GM23338 (cell line): ENCODE data around the gene CLGN.

Source experiments
- CREB1 ChIP-seq: fragments of 250-450 bp; sonication (Bioruptor Pico); IDR thresholded peaks from 2 replicates; pipeline ENCODE4 v1.5.0; 2020; ENCODE audit warnings: low read depth, mild to moderate bottlenecking, moderate library complexity
- CTCF ChIP-seq, 2 experiments: fragments of 200-600 bp in 1 of 2; sonication (generic) in 1 of 2; conservative IDR thresholded peaks; 2 replicates each; pipeline versions ENCODE4 v1.5.1 to v1.6.1; 2016 to 2017; ENCODE audit warnings: antibody characterized with exemption in 2 of 2, low read depth in 2 of 2, mild to moderate bottlenecking in 2 of 2, moderate library complexity in 1 of 2
- ETS1 ChIP-seq: IDR thresholded peaks from 2 replicates; pipeline ENCODE4 v1.6.1; 2016; ENCODE audit warnings: antibody characterized with exemption
- EZH2 ChIP-seq: fragments of 200-600 bp; sonication (generic); IDR thresholded peaks from one replicate; pipeline ENCODE4 v1.8.0; 2017; ENCODE audit warnings: antibody characterized with exemption, mild to moderate bottlenecking, low read depth; ENCODE audit not compliant: unreplicated experiment
- EZH2phosphoT487 ChIP-seq: fragments of 200-600 bp; sonication (generic); IDR thresholded peaks from one replicate; pipeline ENCODE4 v1.8.1; 2018; ENCODE audit warnings: antibody characterized with exemption; ENCODE audit not compliant: unreplicated experiment
- POLR2AphosphoS5 ChIP-seq: IDR thresholded peaks from 2 replicates; pipeline ENCODE4 v1.6.1; 2016; ENCODE audit warnings: antibody characterized with exemption, low read depth
- STAT1 ChIP-seq: IDR thresholded peaks from one replicate; pipeline ENCODE4 v1.6.1; 2016; ENCODE audit warnings: antibody characterized with exemption; ENCODE audit not compliant: unreplicated experiment
- TF ChIP-seq, protein P1 (sequence below): fragments of 250-450 bp; sonication (Bioruptor Pico); IDR thresholded peaks from 2 replicates; pipeline ENCODE4 v1.5.0; 2020; ENCODE audit warnings: mild to moderate bottlenecking, moderate library complexity
- TF ChIP-seq, protein P2 (sequence below): IDR thresholded peaks from one replicate; pipeline ENCODE4 v1.6.1; 2018; ENCODE audit warnings: antibody characterized with exemption; ENCODE audit not compliant: unreplicated experiment

GRCh38 chr4:140382732-140383131, 44.7 kb downstream of the CLGN start:
- no peak for TF ChIP-seq POLR2AphosphoS5
- TF ChIP-seq EZH2, result no peak
- no peak for TF ChIP-seq STAT1
- TF ChIP-seq CTCF (conservative IDR thresholded peaks at IDR 0.05; ENCODE audit: low read depth in 2 of 2), result no peak
- TF ChIP-seq, protein P1, sequence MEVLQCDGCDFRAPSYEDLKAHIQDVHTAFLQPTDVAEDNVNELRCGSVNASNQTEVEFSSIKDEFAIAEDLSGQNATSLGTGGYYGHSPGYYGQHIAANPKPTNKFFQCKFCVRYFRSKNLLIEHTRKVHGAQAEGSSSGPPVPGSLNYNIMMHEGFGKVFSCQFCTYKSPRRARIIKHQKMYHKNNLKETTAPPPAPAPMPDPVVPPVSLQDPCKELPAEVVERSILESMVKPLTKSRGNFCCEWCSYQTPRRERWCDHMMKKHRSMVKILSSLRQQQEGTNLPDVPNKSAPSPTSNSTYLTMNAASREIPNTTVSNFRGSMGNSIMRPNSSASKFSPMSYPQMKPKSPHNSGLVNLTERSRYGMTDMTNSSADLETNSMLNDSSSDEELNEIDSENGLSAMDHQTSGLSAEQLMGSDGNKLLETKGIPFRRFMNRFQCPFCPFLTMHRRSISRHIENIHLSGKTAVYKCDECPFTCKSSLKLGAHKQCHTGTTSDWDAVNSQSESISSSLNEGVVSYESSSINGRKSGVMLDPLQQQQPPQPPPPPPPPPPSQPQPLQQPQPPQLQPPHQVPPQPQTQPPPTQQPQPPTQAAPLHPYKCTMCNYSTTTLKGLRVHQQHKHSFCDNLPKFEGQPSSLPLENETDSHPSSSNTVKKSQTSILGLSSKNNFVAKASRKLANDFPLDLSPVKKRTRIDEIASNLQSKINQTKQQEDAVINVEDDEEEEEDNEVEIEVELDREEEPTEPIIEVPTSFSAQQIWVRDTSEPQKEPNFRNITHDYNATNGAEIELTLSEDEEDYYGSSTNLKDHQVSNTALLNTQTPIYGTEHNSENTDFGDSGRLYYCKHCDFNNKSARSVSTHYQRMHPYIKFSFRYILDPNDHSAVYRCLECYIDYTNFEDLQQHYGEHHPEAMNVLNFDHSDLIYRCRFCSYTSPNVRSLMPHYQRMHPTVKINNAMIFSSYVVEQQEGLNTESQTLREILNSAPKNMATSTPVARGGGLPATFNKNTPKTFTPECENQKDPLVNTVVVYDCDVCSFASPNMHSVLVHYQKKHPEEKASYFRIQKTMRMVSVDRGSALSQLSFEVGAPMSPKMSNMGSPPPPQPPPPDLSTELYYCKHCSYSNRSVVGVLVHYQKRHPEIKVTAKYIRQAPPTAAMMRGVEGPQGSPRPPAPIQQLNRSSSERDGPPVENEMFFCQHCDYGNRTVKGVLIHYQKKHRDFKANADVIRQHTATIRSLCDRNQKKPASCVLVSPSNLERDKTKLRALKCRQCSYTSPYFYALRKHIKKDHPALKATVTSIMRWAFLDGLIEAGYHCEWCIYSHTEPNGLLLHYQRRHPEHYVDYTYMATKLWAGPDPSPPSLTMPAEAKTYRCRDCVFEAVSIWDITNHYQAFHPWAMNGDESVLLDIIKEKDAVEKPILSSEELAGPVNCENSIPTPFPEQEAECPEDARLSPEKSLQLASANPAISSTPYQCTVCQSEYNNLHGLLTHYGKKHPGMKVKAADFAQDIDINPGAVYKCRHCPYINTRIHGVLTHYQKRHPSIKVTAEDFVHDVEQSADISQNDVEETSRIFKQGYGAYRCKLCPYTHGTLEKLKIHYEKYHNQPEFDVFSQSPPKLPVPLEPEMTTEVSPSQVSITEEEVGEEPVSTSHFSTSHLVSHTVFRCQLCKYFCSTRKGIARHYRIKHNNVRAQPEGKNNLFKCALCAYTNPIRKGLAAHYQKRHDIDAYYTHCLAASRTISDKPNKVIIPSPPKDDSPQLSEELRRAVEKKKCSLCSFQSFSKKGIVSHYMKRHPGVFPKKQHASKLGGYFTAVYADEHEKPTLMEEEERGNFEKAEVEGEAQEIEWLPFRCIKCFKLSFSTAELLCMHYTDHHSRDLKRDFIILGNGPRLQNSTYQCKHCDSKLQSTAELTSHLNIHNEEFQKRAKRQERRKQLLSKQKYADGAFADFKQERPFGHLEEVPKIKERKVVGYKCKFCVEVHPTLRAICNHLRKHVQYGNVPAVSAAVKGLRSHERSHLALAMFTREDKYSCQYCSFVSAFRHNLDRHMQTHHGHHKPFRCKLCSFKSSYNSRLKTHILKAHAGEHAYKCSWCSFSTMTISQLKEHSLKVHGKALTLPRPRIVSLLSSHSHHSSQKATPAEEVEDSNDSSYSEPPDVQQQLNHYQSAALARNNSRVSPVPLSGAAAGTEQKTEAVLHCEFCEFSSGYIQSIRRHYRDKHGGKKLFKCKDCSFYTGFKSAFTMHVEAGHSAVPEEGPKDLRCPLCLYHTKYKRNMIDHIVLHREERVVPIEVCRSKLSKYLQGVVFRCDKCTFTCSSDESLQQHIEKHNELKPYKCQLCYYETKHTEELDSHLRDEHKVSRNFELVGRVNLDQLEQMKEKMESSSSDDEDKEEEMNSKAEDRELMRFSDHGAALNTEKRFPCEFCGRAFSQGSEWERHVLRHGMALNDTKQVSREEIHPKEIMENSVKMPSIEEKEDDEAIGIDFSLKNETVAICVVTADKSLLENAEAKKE (CRISPR knock-in tag), result no peak
- TF ChIP-seq, protein P2, sequence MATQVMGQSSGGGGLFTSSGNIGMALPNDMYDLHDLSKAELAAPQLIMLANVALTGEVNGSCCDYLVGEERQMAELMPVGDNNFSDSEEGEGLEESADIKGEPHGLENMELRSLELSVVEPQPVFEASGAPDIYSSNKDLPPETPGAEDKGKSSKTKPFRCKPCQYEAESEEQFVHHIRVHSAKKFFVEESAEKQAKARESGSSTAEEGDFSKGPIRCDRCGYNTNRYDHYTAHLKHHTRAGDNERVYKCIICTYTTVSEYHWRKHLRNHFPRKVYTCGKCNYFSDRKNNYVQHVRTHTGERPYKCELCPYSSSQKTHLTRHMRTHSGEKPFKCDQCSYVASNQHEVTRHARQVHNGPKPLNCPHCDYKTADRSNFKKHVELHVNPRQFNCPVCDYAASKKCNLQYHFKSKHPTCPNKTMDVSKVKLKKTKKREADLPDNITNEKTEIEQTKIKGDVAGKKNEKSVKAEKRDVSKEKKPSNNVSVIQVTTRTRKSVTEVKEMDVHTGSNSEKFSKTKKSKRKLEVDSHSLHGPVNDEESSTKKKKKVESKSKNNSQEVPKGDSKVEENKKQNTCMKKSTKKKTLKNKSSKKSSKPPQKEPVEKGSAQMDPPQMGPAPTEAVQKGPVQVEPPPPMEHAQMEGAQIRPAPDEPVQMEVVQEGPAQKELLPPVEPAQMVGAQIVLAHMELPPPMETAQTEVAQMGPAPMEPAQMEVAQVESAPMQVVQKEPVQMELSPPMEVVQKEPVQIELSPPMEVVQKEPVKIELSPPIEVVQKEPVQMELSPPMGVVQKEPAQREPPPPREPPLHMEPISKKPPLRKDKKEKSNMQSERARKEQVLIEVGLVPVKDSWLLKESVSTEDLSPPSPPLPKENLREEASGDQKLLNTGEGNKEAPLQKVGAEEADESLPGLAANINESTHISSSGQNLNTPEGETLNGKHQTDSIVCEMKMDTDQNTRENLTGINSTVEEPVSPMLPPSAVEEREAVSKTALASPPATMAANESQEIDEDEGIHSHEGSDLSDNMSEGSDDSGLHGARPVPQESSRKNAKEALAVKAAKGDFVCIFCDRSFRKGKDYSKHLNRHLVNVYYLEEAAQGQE, result no peak
- TF ChIP-seq CREB1, result no peak
- TF ChIP-seq EZH2phosphoT487, result no peak
- TF ChIP-seq ETS1, result no peak
